Measurements from ENCODE around the gene ESD.
A peak's percentile ranks its signal among the peaks of the same experiment; 100 is the strongest.

ESD gene

GRCh38 chr13:46831588-46832194 lies 34.7 kb upstream of the ESD start:
- DNase-seq (ENCODE audit: insufficient read length, low spot score) = no peak

GRCh38 chr13:46830405-46831005 lies 33.5 kb upstream of the ESD start:
- DNase-seq (ENCODE audit: insufficient read length, low spot score) = no peak

More at GRCh38 chr13:46831588-46832194, 34.7 kb upstream of the ESD start:
- TF ChIP-seq CTCF (IDR thresholded peaks at IDR 0.05; ENCODE audit: insufficient read depth, missing control alignments) = peak; percentile 86
- peak; percentile 70 for FAIRE-seq

GRCh38 chr13:46822551-46822950 lies 25.6 kb upstream of the ESD start:
- FAIRE-seq = no peak
- TF ChIP-seq CTCF (IDR thresholded peaks at IDR 0.05; ENCODE audit: insufficient read depth, missing control alignments) = no peak
- no peak for DNase-seq (ENCODE audit: insufficient read length, low spot score)

More at GRCh38 chr13:46830405-46831005, 33.5 kb upstream of the ESD start:
- TF ChIP-seq CTCF (IDR thresholded peaks at IDR 0.05; ENCODE audit: insufficient read depth, missing control alignments) = no peak
- FAIRE-seq = no peak

GRCh38 chr13:46817838-46818476 lies 21.0 kb upstream of the ESD start:
- FAIRE-seq (no peak), DNase-seq (ENCODE audit: insufficient read length, low spot score) (no peak)
- TF ChIP-seq CTCF (IDR thresholded peaks at IDR 0.05; ENCODE audit: insufficient read depth, missing control alignments) = no peak

GRCh38 chr13:46817095-46817494 lies 20.1 kb upstream of the ESD start:
- DNase-seq (ENCODE audit: insufficient read length, low spot score) = no peak

GRCh38 chr13:46816371-46816770 lies 19.4 kb upstream of the ESD start:
- FAIRE-seq (no peak), DNase-seq (ENCODE audit: insufficient read length, low spot score) (no peak)
- no peak for TF ChIP-seq CTCF (IDR thresholded peaks at IDR 0.05; ENCODE audit: insufficient read depth, missing control alignments)

More at GRCh38 chr13:46817095-46817494, 20.1 kb upstream of the ESD start:
- TF ChIP-seq CTCF (IDR thresholded peaks at IDR 0.05; ENCODE audit: insufficient read depth, missing control alignments) = no peak
- FAIRE-seq = no peak

Data from D721Med (cell line).